Thyroid gland (tissue), 4 donors: Measurements from ENCODE around the gene ANKRD17.

Experiments used
- POLR2A ChIP-seq, 2 donors: fragments of 450-650 bp; IDR thresholded peaks; one replicate each; pipeline ENCODE4 v1.6.1; 2017; ENCODE audit warnings: antibody characterized with exemption in 2 of 2, mild to moderate bottlenecking in 2 of 2, moderate library complexity in 1 of 2
- TF ChIP-seq, protein P1 (sequence below), 6 experiments: fragments of 200-600 bp in 3 of 6; fragments of 450-650 bp in 3 of 6; sonication (generic) in 3 of 6; IDR thresholded peaks; one replicate each; pipeline ENCODE4 v1.5.1; 2016 to 2019; ENCODE audit warnings: antibody characterized with exemption in 6 of 6, mild to moderate bottlenecking in 2 of 6, inconsistent platforms in 1 of 6, moderate library complexity in 1 of 6

DNA sequence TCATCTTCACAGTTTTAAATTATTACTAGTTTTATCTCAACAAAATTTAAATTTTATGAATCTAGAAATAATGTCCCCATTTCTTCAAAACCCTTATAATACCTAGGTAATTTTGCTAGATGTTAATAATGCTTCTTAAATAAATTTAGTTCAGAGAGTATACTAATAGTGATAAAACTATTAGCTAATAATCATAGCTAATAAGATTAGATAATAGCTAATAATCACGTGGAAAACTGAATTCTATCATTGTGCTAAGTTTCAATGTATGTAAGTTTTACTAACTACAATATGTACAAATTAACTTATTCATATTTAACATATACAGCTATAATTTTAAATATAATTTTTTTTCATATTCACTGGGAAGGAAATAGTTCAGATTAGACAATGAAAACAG is 10.2 kb downstream of the ANKRD17 start:
- TF ChIP-seq, protein P1, sequence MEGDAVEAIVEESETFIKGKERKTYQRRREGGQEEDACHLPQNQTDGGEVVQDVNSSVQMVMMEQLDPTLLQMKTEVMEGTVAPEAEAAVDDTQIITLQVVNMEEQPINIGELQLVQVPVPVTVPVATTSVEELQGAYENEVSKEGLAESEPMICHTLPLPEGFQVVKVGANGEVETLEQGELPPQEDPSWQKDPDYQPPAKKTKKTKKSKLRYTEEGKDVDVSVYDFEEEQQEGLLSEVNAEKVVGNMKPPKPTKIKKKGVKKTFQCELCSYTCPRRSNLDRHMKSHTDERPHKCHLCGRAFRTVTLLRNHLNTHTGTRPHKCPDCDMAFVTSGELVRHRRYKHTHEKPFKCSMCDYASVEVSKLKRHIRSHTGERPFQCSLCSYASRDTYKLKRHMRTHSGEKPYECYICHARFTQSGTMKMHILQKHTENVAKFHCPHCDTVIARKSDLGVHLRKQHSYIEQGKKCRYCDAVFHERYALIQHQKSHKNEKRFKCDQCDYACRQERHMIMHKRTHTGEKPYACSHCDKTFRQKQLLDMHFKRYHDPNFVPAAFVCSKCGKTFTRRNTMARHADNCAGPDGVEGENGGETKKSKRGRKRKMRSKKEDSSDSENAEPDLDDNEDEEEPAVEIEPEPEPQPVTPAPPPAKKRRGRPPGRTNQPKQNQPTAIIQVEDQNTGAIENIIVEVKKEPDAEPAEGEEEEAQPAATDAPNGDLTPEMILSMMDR (IDR thresholded peaks at IDR 0.05), result no peak
- TF ChIP-seq POLR2A (IDR thresholded peaks at IDR 0.05), result no peak
